ENCODE measurements around the gene KDM4C.

Gene KDM4C

DNA sequence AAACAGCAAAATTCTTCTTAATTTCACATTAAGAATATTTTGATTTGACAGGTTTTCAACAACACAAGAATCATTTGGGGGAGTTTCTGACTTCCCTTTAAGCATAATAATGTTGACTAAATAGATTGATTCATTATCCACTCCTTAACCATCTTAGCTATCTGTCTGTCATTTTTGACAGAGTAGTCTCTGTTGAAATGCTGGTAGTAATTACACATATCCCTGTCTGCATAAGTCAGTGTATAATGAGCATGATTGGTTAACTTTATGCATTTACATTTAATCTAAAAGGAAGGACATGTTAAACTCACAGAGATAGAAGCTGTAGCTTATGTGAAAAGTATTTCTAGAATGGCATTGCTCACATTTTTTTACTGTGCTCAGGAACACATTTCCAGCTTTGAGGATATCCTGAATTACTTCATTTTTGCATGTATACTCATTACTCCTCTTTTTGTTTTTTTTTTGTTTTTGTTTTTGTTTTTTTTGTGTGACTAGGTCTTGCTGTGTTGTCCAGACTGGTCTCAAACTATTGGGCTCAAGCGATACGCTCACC is 385.9 kb downstream of the KDM4C start:
- no peak overlapping the region for H3K4me3 ChIP-seq (ENCODE audit: low read depth, low read length)
- no peak for DNase-seq (ENCODE audit: low read depth, low spot score)
- CTCF ChIA-PET, result interaction anchor here (0.9 to 1.3 kb wide), 2 partner anchors 17 to 33 kb away, joined by 3 read pairs; no protein-coding TSS in a partner anchor
- TF ChIP-seq CTCF (IDR thresholded peaks at IDR 0.05; ENCODE audit: insufficient read depth, low read length, missing control alignments), result no peak
- POLR2A ChIA-PET, result no interaction called here

DNA sequence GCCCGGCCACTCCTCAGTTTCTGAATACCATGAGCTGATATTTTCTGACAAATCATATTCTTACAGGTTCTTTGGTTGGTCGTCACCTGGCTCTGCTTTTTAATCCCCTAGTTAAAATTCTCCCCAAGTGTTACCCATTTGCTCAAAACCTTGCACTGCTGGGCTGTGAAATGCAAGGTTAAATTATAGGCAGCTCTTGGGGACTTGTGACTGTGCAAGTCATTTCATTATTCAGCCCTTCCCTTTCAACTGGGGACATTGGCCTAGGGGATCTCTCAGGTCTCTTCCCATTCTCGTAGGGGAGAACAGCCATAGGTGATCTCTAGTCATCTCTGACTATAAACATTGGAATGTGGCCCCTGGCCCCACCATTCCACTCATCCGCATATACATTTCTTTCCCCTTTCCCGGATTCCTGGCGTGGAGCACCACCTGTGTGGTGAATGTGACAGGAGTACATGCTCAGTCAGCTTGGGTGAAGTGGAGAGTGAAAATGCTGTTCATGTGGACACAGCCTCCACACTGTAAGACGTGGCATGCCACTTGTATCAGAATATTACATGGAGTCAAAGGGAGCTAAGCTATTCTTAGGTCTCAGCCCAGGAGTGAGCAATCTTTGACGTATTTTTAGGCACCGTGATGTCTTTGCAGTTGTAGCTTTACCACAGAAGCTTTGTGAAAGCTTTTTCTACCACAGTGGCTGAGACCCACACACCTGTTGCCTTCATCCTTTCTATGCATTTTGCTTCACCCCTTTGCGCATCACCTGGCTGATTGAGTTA is 386.7 kb downstream of the KDM4C start:
- H3K4me3 ChIP-seq (ENCODE audit: low read depth, low read length), result no peak overlapping the region
- ChIA-PET CTCF (interaction anchor here (1.1 to 1.3 kb wide), 2 partner anchors 32 to 235 kb away, joined by 3 read pairs; no protein-coding TSS in a partner anchor), POLR2A (no interaction called here)
- TF ChIP-seq CTCF (IDR thresholded peaks at IDR 0.05; ENCODE audit: insufficient read depth, low read length, missing control alignments), result no peak
- no peak for DNase-seq (ENCODE audit: low read depth, low spot score)

DNA sequence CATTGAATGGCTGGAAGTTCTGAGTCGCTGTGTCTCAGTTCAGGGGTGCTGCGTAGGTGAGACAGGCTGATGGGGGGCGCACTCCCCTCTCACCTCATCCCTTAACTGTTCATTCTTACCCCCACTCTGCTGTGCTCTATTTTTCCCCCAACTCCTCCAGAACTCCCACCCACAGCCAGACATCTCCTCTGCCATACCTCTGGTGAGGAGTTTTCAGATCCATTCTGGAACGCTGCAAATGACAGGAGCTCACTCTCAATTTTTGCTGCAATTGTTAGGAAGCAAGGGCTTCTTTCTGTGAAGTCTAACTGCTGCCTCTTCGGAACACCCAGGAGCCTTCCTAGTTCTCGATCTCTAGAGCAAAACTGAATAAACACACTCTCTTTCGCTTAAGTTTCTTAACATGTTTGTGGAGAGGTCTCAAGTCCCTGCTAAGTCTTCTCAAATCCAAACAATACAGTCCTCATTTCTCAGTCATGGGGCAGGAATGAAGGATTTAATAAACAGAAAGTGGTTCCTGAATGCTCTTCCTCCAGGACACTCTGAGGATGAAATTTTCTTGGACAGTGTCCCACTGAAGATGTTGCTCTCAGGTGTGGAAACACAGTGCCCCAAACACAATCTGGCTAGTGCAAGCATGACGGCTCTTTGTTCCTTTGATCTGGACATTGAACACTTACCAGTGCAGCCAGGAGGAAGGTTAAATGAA is 387.7 kb downstream of the KDM4C start:
- DNase-seq (ENCODE audit: low read depth, low spot score), result no peak
- CTCF ChIA-PET, result interaction anchor here (1.1 kb wide), 1 partner anchor 236 kb away, joined by 3 read pairs; no protein-coding TSS in a partner anchor
- no peak for TF ChIP-seq CTCF (IDR thresholded peaks at IDR 0.05; ENCODE audit: insufficient read depth, low read length, missing control alignments)
- no peak overlapping the region for H3K4me3 ChIP-seq (ENCODE audit: low read depth, low read length)
- POLR2A ChIA-PET, result no interaction called here

DNA sequence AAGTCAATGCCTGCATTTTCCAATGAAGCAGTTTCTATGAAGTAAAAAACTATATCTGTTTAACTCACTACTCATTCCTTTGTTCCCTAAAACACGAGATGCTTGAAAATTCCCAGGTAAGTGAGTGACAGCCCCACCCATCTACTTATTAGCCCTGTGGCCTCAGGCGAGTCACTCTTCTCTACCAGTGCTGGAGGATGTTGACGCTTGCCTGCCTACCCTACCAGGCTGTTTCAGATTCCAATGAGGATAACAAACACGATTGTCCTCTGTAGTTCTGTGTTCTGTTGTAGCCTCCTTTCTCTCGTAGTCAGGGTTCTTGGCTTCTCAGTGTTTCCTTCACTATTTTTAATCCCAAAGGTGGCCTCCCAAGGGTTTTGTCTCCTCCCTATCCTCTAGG is 388.8 kb downstream of the KDM4C start:
- TF ChIP-seq CTCF (IDR thresholded peaks at IDR 0.05; ENCODE audit: insufficient read depth, low read length, missing control alignments), result no peak
- ChIA-PET CTCF (no interaction called here), POLR2A (no interaction called here)
- H3K4me3 ChIP-seq (ENCODE audit: low read depth, low read length), result no peak overlapping the region
- no peak for DNase-seq (ENCODE audit: low read depth, low spot score)

- H3K4me3 ChIP-seq (ENCODE audit: low read depth, low read length), result no peak overlapping the region
- ChIA-PET POLR2A (no interaction called here), CTCF (interaction anchor here (0.7 to 1.4 kb wide), 2 partner anchors 42 to 48 kb away, joined by 3 read pairs; no protein-coding TSS in a partner anchor)
- TF ChIP-seq CTCF (IDR thresholded peaks at IDR 0.05; ENCODE audit: insufficient read depth, low read length, missing control alignments), result no peak
- no peak for DNase-seq (ENCODE audit: low read depth, low spot score)
These were observed 389.6 kb downstream of the KDM4C start for GRCh38 chr9:7147121-7148090.

All from AG04449 (cell line).